Skeletal muscle cell (primary cell): ENCODE measurements around the gene SORL1.
A peak's percentile ranks its signal among the peaks of the same experiment; 100 is the strongest.

Experiments used
- DNase-seq: peaks from one replicate; pipeline ENCODE4 v3.0.0-alpha.2; 2010; ENCODE audit warnings: low read depth
- H3K4me3 ChIP-seq: 2 replicates; pipeline ENCODE4 v1.5.1; 2011; ENCODE audit warnings: low read depth, mild to moderate bottlenecking, control low read depth, low read length, moderate library complexity

The SORL1 gene

GRCh38 chr11:121571506-121571905 is 119.4 kb downstream of the SORL1 start:
- H3K4me3 ChIP-seq: no peak overlapping the region
- DNase-seq: no peak

GRCh38 chr11:121572571-121573059 is 120.5 kb downstream of the SORL1 start:
- DNase-seq: no peak

GRCh38 chr11:121574801-121575200 is 122.7 kb downstream of the SORL1 start:
- no peak overlapping the region for H3K4me3 ChIP-seq
- no peak for DNase-seq

More at GRCh38 chr11:121572571-121573059, 120.5 kb downstream of the SORL1 start:
- H3K4me3 ChIP-seq: no peak overlapping the region

GRCh38 chr11:121575250-121575962 is 123.3 kb downstream of the SORL1 start:
- peak; percentile 20 for DNase-seq
- no peak overlapping the region for H3K4me3 ChIP-seq

GRCh38 chr11:121575963-121576290 is 123.8 kb downstream of the SORL1 start:
- no peak overlapping the region for H3K4me3 ChIP-seq
- no peak for DNase-seq

- no peak overlapping the region for H3K4me3 ChIP-seq
- no peak for DNase-seq
These were observed 124.4 kb downstream of the SORL1 start for GRCh38 chr11:121576531-121576930.

- DNase-seq: no peak
- H3K4me3 ChIP-seq: no peak overlapping the region
These were observed 125.2 kb downstream of the SORL1 start for GRCh38 chr11:121577106-121577848.

GRCh38 chr11:121578251-121578976 is 126.3 kb downstream of the SORL1 start:
- no peak overlapping the region for H3K4me3 ChIP-seq
- peak; percentile 29 for DNase-seq

GRCh38 chr11:121580154-121580553 is 128.0 kb downstream of the SORL1 start:
- DNase-seq: no peak
- H3K4me3 ChIP-seq: no peak overlapping the region

- DNase-seq: no peak
- no peak overlapping the region for H3K4me3 ChIP-seq
These were observed 129.5 kb downstream of the SORL1 start for GRCh38 chr11:121581607-121582006.

- no peak overlapping the region for H3K4me3 ChIP-seq
- no peak for DNase-seq
These were observed 130.2 kb downstream of the SORL1 start for GRCh38 chr11:121582296-121582695.

GRCh38 chr11:121583825-121584224 is 131.7 kb downstream of the SORL1 start:
- no peak for DNase-seq
- H3K4me3 ChIP-seq: no peak overlapping the region

- no peak overlapping the region for H3K4me3 ChIP-seq
- DNase-seq: no peak
These were observed 134.6 kb downstream of the SORL1 start for GRCh38 chr11:121586750-121587149.

GRCh38 chr11:121587182-121587581 is 135.1 kb downstream of the SORL1 start:
- no peak overlapping the region for H3K4me3 ChIP-seq
- no peak for DNase-seq

GRCh38 chr11:121588747-121589146 is 136.6 kb downstream of the SORL1 start:
- no peak overlapping the region for H3K4me3 ChIP-seq
- no peak for DNase-seq

GRCh38 chr11:121589946-121590537 is 137.9 kb downstream of the SORL1 start:
- no peak overlapping the region for H3K4me3 ChIP-seq
- no peak for DNase-seq

- no peak overlapping the region for H3K4me3 ChIP-seq
- DNase-seq: no peak
These were observed 138.8 kb downstream of the SORL1 start for GRCh38 chr11:121590772-121591404.

GRCh38 chr11:121591405-121592033 is 139.4 kb downstream of the SORL1 start:
- H3K4me3 ChIP-seq: no peak overlapping the region
- DNase-seq: peak; percentile 28

- DNase-seq: no peak
- H3K4me3 ChIP-seq: no peak overlapping the region
These were observed 140.6 kb downstream of the SORL1 start for GRCh38 chr11:121592708-121593107.
